H9 (cell line): ENCODE measurements around the gene KIF6. TPM values are rescaled to one million over a fixed set of nuclear protein-coding genes. Genes with fewer than 3 reads are reported as not detected.

Experiments
- DNase-seq: peaks from one replicate; pipeline ENCODE4 v3.0.0-alpha.2; 2017
- H2AFZ ChIP-seq: one replicate; pipeline ENCODE4 v1.6.1; 2013; ENCODE audit warnings: mild to moderate bottlenecking, low read length, control low read depth, moderate library complexity
- H2AK5ac ChIP-seq: 2 replicates; pipeline ENCODE4 v1.6.1; 2013; ENCODE audit warnings: low read length, control low read depth, mixed read lengths; ENCODE audit not compliant: insufficient read length
- H2BK120ac ChIP-seq: one replicate; pipeline ENCODE4 v1.6.1; 2013; ENCODE audit warnings: low read depth, mild to moderate bottlenecking, low read length, control low read depth, inconsistent platforms; ENCODE audit not compliant: poor library complexity, severe bottlenecking
- H2BK12ac ChIP-seq: 2 replicates; pipeline ENCODE4 v1.6.1; 2013; ENCODE audit warnings: low read length, control low read depth, mixed read lengths, low read depth; ENCODE audit not compliant: insufficient read length
- H2BK15ac ChIP-seq: 2 replicates; pipeline ENCODE4 v1.6.1; 2013; ENCODE audit warnings: low read depth, low read length, control low read depth
- H2BK20ac ChIP-seq: one replicate; pipeline ENCODE4 v1.6.1; 2013; ENCODE audit warnings: low read depth, mild to moderate bottlenecking, low read length, control low read depth, inconsistent platforms; ENCODE audit not compliant: poor library complexity, severe bottlenecking
- H2BK5ac ChIP-seq: 2 replicates; pipeline ENCODE4 v1.6.1; 2013; ENCODE audit warnings: low read length, control low read depth, mixed read lengths; ENCODE audit not compliant: insufficient read length
- H3K14ac ChIP-seq: 2 replicates; pipeline ENCODE4 v1.6.1; 2013; ENCODE audit warnings: low read length, control low read depth; ENCODE audit not compliant: insufficient read depth
- H3K18ac ChIP-seq: 2 replicates; pipeline ENCODE4 v1.6.1; 2013; ENCODE audit warnings: low read depth, mild to moderate bottlenecking, mixed read lengths, low read length, control low read depth; ENCODE audit not compliant: insufficient read length
- H3K23ac ChIP-seq: 2 replicates; pipeline ENCODE4 v1.6.1; 2013; ENCODE audit warnings: low read length, control low read depth, mixed read lengths, low read depth; ENCODE audit not compliant: insufficient read length
- H3K23me2 ChIP-seq: 2 replicates; pipeline ENCODE4 v1.6.1; 2013; ENCODE audit warnings: low read depth, mild to moderate bottlenecking, mixed read lengths, low read length, control low read depth; ENCODE audit not compliant: insufficient read length, poor library complexity, severe bottlenecking
- H3K27ac ChIP-seq: 2 replicates; pipeline ENCODE4 v1.5.1; 2013; ENCODE audit warnings: low read length, control low read depth, mixed read lengths, low read depth; ENCODE audit not compliant: insufficient read length
- H3K27me3 ChIP-seq: 2 replicates; pipeline ENCODE4 v1.6.1; 2013; ENCODE audit warnings: low read length, control low read depth, inconsistent platforms; ENCODE audit not compliant: insufficient read depth
- H3K4ac ChIP-seq: 2 replicates; pipeline ENCODE4 v1.6.1; 2013; ENCODE audit warnings: low read depth, mild to moderate bottlenecking, control low read depth, inconsistent platforms, low read length, moderate library complexity
- H3K4me1 ChIP-seq: 2 replicates; pipeline ENCODE4 v1.6.1; 2013; ENCODE audit warnings: low read length, control low read depth, inconsistent platforms; ENCODE audit not compliant: insufficient read depth
- H3K4me2 ChIP-seq: 2 replicates; pipeline ENCODE4 v1.6.1; 2013; ENCODE audit warnings: low read length, control low read depth, mixed read lengths; ENCODE audit not compliant: insufficient read length, insufficient read depth
- H3K56ac ChIP-seq: 2 replicates; pipeline ENCODE4 v1.6.1; 2013; ENCODE audit warnings: low read depth, mild to moderate bottlenecking, mixed read lengths, low read length, control low read depth; ENCODE audit not compliant: insufficient read length
- H3K79me1 ChIP-seq: 2 replicates; pipeline ENCODE4 v1.6.1; 2013; ENCODE audit warnings: low read depth, mild to moderate bottlenecking, moderate library complexity, low read length, control low read depth, inconsistent platforms; ENCODE audit not compliant: insufficient read depth, poor library complexity, severe bottlenecking
- H3K79me2 ChIP-seq: 2 replicates; pipeline ENCODE4 v1.6.1; 2013; ENCODE audit warnings: low read length, control low read depth, inconsistent platforms; ENCODE audit not compliant: insufficient read depth
- H3K9ac ChIP-seq: 2 replicates; pipeline ENCODE4 v1.6.1; 2013; ENCODE audit warnings: low read length, control low read depth, mixed read lengths; ENCODE audit not compliant: insufficient read length; ENCODE audit errors: extremely low read depth
- H3K9me3 ChIP-seq: one replicate; pipeline ENCODE4 v1.6.1; 2013; ENCODE audit warnings: low read depth, low read length, inconsistent platforms; ENCODE audit not compliant: control insufficient read depth
- H3T11ph ChIP-seq: one replicate; pipeline ENCODE4 v1.6.1; 2013; ENCODE audit warnings: mild to moderate bottlenecking, low read length, control low read depth, inconsistent platforms
- H4K20me1 ChIP-seq: one replicate; pipeline ENCODE4 v1.6.1; 2013; ENCODE audit not compliant: control insufficient read depth, insufficient read length, insufficient read depth
- H4K5ac ChIP-seq: 2 replicates; pipeline ENCODE4 v1.6.1; 2013; ENCODE audit warnings: low read depth, mild to moderate bottlenecking, mixed read lengths, low read length, control low read depth; ENCODE audit not compliant: insufficient read length
- H4K8ac ChIP-seq: replicated peaks from 2 replicates; pipeline ENCODE4 v1.6.1; 2013; ENCODE audit warnings: low read length, control low read depth, mixed read lengths, low read depth; ENCODE audit not compliant: insufficient read length
- H4K91ac ChIP-seq: 2 replicates; pipeline ENCODE4 v1.6.1; 2013; ENCODE audit warnings: low read depth, mild to moderate bottlenecking, moderate library complexity, mixed read lengths, low read length, control low read depth; ENCODE audit not compliant: insufficient read length
- H3K27ac Mint-ChIP-seq, 3 experiments: 2 replicates in 2 of 3; 3 replicates in 1 of 3; pipeline ENCODE4 v1.8.0; 2020 to 2021; ENCODE audit warnings: mixed read lengths in 3 of 3, mild to moderate bottlenecking in 1 of 3, moderate library complexity in 1 of 3
- H3K27me3 Mint-ChIP-seq: 2 replicates; pipeline ENCODE4 v1.8.0; 2021; ENCODE audit warnings: low read depth, mild to moderate bottlenecking, moderate library complexity, mixed read lengths
- H3K36me3 Mint-ChIP-seq, 3 experiments: 2 replicates in 2 of 3; 3 replicates in 1 of 3; pipeline ENCODE4 v1.8.0; 2020 to 2021; ENCODE audit warnings: low read depth in 3 of 3, mixed read lengths in 3 of 3; ENCODE audit not compliant: insufficient read depth in 1 of 3
- H3K4me1 Mint-ChIP-seq, 2 experiments: 2 replicates each; pipeline ENCODE4 v1.8.0; 2020; ENCODE audit warnings: mixed read lengths in 2 of 2
- H3K4me3 Mint-ChIP-seq, 2 experiments: 2 replicates in 1 of 2; 3 replicates in 1 of 2; pipeline ENCODE4 v1.8.0; 2020 to 2021; ENCODE audit warnings: mild to moderate bottlenecking in 2 of 2, mixed read lengths in 2 of 2, moderate library complexity in 1 of 2
- H3K9me3 Mint-ChIP-seq, 2 experiments: 2 replicates in 1 of 2; 3 replicates in 1 of 2; pipeline ENCODE4 v1.8.0; 2020; ENCODE audit warnings: mild to moderate bottlenecking in 2 of 2, mixed read lengths in 2 of 2, moderate library complexity in 1 of 2
- CTCF ChIP-seq: fragments of 200-600 bp; sonication (generic); conservative IDR thresholded peaks from 3 replicates; pipeline ENCODE4 v1.8.0; 2021; ENCODE audit warnings: antibody characterized with exemption, mild to moderate bottlenecking
- WGBS: extraction: QIAGEN DNeasy Blood & Tissue Kit; methylation state at CpG from one replicate; pipeline ENCODE4 v1.1.7; 2013; ENCODE audit warnings: missing lambda C conversion rate, low lambda C conversion rate, mixed read lengths; ENCODE audit not compliant: insufficient read length; ENCODE audit errors: extremely low coverage; 5-methylcytosine and 5-hydroxymethylcytosine counted together
- total RNA-seq: library from RNA; stranded (reverse); gene quantifications from 2 replicates; pipeline ENCODE4 v1.2.1, GENCODE V29; 2021

Gene KIF6
- total RNA-seq, 1 experiment from 2014 or later: 0.63 TPM

- no peak overlapping the region for H2BK12ac ChIP-seq
- H2BK20ac ChIP-seq: no peak overlapping the region
- no peak overlapping the region for H2BK5ac ChIP-seq
- DNase-seq: no peak
- no CpG with 5 or more reads among the region's 8 CpGs for WGBS
- no peak overlapping the region for H4K8ac ChIP-seq
- Mint-ChIP-seq H3K4me3 (no peak overlapping the region), H3K27me3 (peaks cover 3% of the 10 kb centered on the region), H3K36me3 (no peaks in the 10 kb centered on the region; a peak in 2 of 7 replicates), H3K9me3 (peaks cover 5 to 14% of the 10 kb centered on the region in 2 experiments; a peak in 4 of 5 replicates), H3K27ac (no peak overlapping the region), H3K4me1 (peaks cover 0 to under 1% of the 10 kb centered on the region in 2 experiments; a peak in 1 of 4 replicates)
- no peak overlapping the region for H3K4me2 ChIP-seq
- H3K4ac ChIP-seq: no peak overlapping the region
- no peak overlapping the region for H3T11ph ChIP-seq
- H3K9ac ChIP-seq: no peak overlapping the region
- H3K9me3 ChIP-seq: no peaks in the 10 kb centered on the region
- H3K27me3 ChIP-seq: no peaks in the 10 kb centered on the region
- no peaks in the 10 kb centered on the region for H3K79me1 ChIP-seq
- no peak overlapping the region for H2AK5ac ChIP-seq
- no peak overlapping the region for H2BK15ac ChIP-seq
- H4K5ac ChIP-seq: no peak overlapping the region
- no peak overlapping the region for H3K23ac ChIP-seq
- no peak overlapping the region for H3K27ac ChIP-seq
- no peak overlapping the region for H4K91ac ChIP-seq
- no peaks in the 10 kb centered on the region for H3K4me1 ChIP-seq
- no peaks in the 10 kb centered on the region for H3K23me2 ChIP-seq
- H3K56ac ChIP-seq: no peak overlapping the region
- H2BK120ac ChIP-seq: no peak overlapping the region
- H3K79me2 ChIP-seq: no peaks in the 10 kb centered on the region
- no peak overlapping the region for H3K14ac ChIP-seq
- no peak for TF ChIP-seq CTCF
- no peaks in the 10 kb centered on the region for H4K20me1 ChIP-seq
- H2AFZ ChIP-seq: no peak overlapping the region
- no peak overlapping the region for H3K18ac ChIP-seq
Observed at GRCh38 chr6:39439342-39440038, 285.7 kb downstream of the KIF6 start.
